Measurements from ENCODE around the gene KIF1C.

Gene KIF1C

GRCh38 chr17:4998732-4999429 is 1.1 kb downstream of the KIF1C start:
- TF ChIP-seq CTCF (IDR thresholded peaks at IDR 0.05) = no peak
- Histone ChIP-seq H3K4me3 (ENCODE audit: low read depth, low read length) (peak overlapping the region; percentile 88), H3K27ac (peak overlapping the region; percentile 5), H2AFZ (peak overlapping the region; percentile 5), H3K79me2 (no peaks in the 10 kb centered on the region), H3K9me3 (ENCODE audit: control insufficient read depth, low read length) (no peaks in the 10 kb centered on the region), H3K36me3 (ENCODE audit: control insufficient read depth, insufficient read depth, low read length) (no peaks in the 10 kb centered on the region), H3K27me3 (ENCODE audit: control insufficient read depth, insufficient read depth, low read length) (no peaks in the 10 kb centered on the region), H3K4me1 (peaks cover 5% of the 10 kb centered on the region), H3K4me2 (ENCODE audit: low read length) (peak overlapping the region; percentile 95), H3K9ac (no peak overlapping the region)

- no peak overlapping the region for H2AFZ ChIP-seq
- no peaks in the 10 kb centered on the region for H3K27me3 ChIP-seq (ENCODE audit: control insufficient read depth, insufficient read depth, low read length)
- peak overlapping the region; percentile 95 for H3K4me2 ChIP-seq (ENCODE audit: low read length)
- H3K4me1 ChIP-seq = peaks cover 5% of the 10 kb centered on the region
- H3K79me2 ChIP-seq = no peaks in the 10 kb centered on the region
- no peaks in the 10 kb centered on the region for H3K9me3 ChIP-seq (ENCODE audit: control insufficient read depth, low read length)
- peak overlapping the region; percentile 88 for H3K4me3 ChIP-seq (ENCODE audit: low read depth, low read length)
- TF ChIP-seq CTCF (IDR thresholded peaks at IDR 0.05) = no peak
- H3K9ac ChIP-seq = no peak overlapping the region
- H3K27ac ChIP-seq = no peak overlapping the region
- H3K36me3 ChIP-seq (ENCODE audit: control insufficient read depth, insufficient read depth, low read length) = no peaks in the 10 kb centered on the region
Observed at GRCh38 chr17:4999430-5000093, 1.8 kb downstream of the KIF1C start.

- H3K4me2 ChIP-seq (ENCODE audit: low read length) = peak overlapping the region; percentile 14
- no peak overlapping the region for H3K9ac ChIP-seq
- no peak overlapping the region for H2AFZ ChIP-seq
- no peak for TF ChIP-seq CTCF (IDR thresholded peaks at IDR 0.05)
- no peak overlapping the region for H3K27ac ChIP-seq
- no peaks in the 10 kb centered on the region for H3K9me3 ChIP-seq (ENCODE audit: control insufficient read depth, low read length)
- no peaks in the 10 kb centered on the region for H3K79me2 ChIP-seq
- no peaks in the 10 kb centered on the region for H3K36me3 ChIP-seq (ENCODE audit: control insufficient read depth, insufficient read depth, low read length)
- H3K4me3 ChIP-seq (ENCODE audit: low read depth, low read length) = no peak overlapping the region
- no peaks in the 10 kb centered on the region for H3K27me3 ChIP-seq (ENCODE audit: control insufficient read depth, insufficient read depth, low read length)
- peaks cover 5% of the 10 kb centered on the region for H3K4me1 ChIP-seq
Observed at GRCh38 chr17:5000237-5000639, 2.5 kb downstream of the KIF1C start.

- Histone ChIP-seq H3K27me3 (ENCODE audit: control insufficient read depth, insufficient read depth, low read length) (no peaks in the 10 kb centered on the region), H2AFZ (no peak overlapping the region), H3K9ac (no peak overlapping the region), H3K79me2 (no peaks in the 10 kb centered on the region), H3K9me3 (ENCODE audit: control insufficient read depth, low read length) (no peaks in the 10 kb centered on the region), H3K4me3 (ENCODE audit: low read depth, low read length) (peak overlapping the region; percentile 7), H3K27ac (no peak overlapping the region), H3K36me3 (ENCODE audit: control insufficient read depth, insufficient read depth, low read length) (no peaks in the 10 kb centered on the region), H3K4me2 (ENCODE audit: low read length) (peak overlapping the region; percentile 43), H3K4me1 (no peaks in the 10 kb centered on the region)
- TF ChIP-seq CTCF (IDR thresholded peaks at IDR 0.05) = no peak
Observed at GRCh38 chr17:5002121-5002788, 4.5 kb downstream of the KIF1C start.

All from parathyroid adenoma (tissue), 2 donors.